Retina (tissue), 1 donor: ENCODE measurements around the gene DMBX1.

ENCODE experiments used
- DNase-seq: peaks from one replicate; pipeline ENCODE4 v3.0.0-alpha.2; 2016

DMBX1 gene

GRCh38 chr1:46508757-46509156 is 19.1 kb downstream of the DMBX1 start:
- no peak for DNase-seq

- DNase-seq, result no peak
Measured at GRCh38 chr1:46510341-46510997, 20.8 kb downstream of the DMBX1 start.

- DNase-seq, result no peak
Measured at GRCh38 chr1:46510998-46511365, 21.3 kb downstream of the DMBX1 start.

- DNase-seq, result no peak
Measured at GRCh38 chr1:46512135-46512791, 22.6 kb downstream of the DMBX1 start.

- DNase-seq, result no peak
Measured at GRCh38 chr1:46512792-46513190, 23.2 kb downstream of the DMBX1 start.

GRCh38 chr1:46513536-46513935 is 23.9 kb downstream of the DMBX1 start:
- no peak for DNase-seq

- no peak for DNase-seq
Measured at GRCh38 chr1:46515576-46515975, 25.9 kb downstream of the DMBX1 start.

GRCh38 chr1:46516200-46516950 is 26.7 kb downstream of the DMBX1 start:
- no peak for DNase-seq

GRCh38 chr1:46517010-46517600 is 27.5 kb downstream of the DMBX1 start:
- no peak for DNase-seq

- DNase-seq, result no peak
Measured at GRCh38 chr1:46517932-46518498, 28.4 kb downstream of the DMBX1 start.

GRCh38 chr1:46519209-46519608 is 29.6 kb downstream of the DMBX1 start:
- DNase-seq, result no peak

GRCh38 chr1:46520063-46520911 is 30.7 kb downstream of the DMBX1 start:
- DNase-seq, result no peak

GRCh38 chr1:46521414-46521813 is 31.8 kb downstream of the DMBX1 start:
- no peak for DNase-seq

GRCh38 chr1:46522184-46522968 is 32.7 kb downstream of the DMBX1 start:
- DNase-seq, result no peak

GRCh38 chr1:46522969-46523320 is 33.3 kb downstream of the DMBX1 start:
- DNase-seq, result no peak

GRCh38 chr1:46523496-46524353 is 34.1 kb downstream of the DMBX1 start:
- no peak for DNase-seq

- DNase-seq, result no peak
Measured at GRCh38 chr1:46524843-46525242, 35.2 kb downstream of the DMBX1 start.

GRCh38 chr1:46525253-46525983 is 35.8 kb downstream of the DMBX1 start:
- DNase-seq, result peak; percentile 72

GRCh38 chr1:46526013-46526690 is 36.5 kb downstream of the DMBX1 start:
- DNase-seq, result no peak
